GM18519 (cell line): ENCODE data around the gene SSH2.
"Not testable (repeated sequence)": the region's sequence is repeated elsewhere in the genome, so short reads cannot be mapped to it uniquely, and the experiment has no call there.

Experiments used
- ATAC-seq: cut with Tn5 transposase; IDR thresholded peaks from one replicate; pipeline ENCODE4 v1.9.1; 2021; ENCODE audit warnings: mild to moderate bottlenecking, moderate library complexity; ENCODE audit not compliant: unreplicated experiment, low FRiP score

Gene SSH2

GRCh38 chr17:29789196-29790170, 140.5 kb downstream of the SSH2 start:
- no peak for ATAC-seq

- ATAC-seq: no peak
Measured at GRCh38 chr17:29787995-29788394, 142.0 kb downstream of the SSH2 start.

GRCh38 chr17:29782917-29783316, 147.1 kb downstream of the SSH2 start:
- ATAC-seq: no peak

DNA sequence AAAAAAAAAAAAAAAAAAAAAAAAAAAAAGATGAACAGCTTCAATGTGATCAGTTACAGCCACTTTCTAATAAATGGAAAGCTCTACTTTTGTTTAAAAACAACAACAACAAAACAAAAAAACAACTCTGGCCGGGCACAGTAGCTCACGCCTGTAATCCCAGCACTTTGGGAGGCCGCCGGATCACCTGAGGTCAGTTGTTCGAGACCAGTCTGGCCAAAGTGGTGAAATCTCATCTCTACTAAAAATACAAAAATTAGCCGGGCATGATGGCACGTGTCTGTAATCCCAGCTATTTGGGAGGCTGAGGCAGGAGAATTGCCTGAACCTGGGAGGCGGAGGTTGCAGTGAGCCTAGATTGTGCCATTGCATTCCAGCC, 150.2 kb downstream of the SSH2 start:
- not testable (repeated sequence) for ATAC-seq

GRCh38 chr17:29778956-29779811, 150.8 kb downstream of the SSH2 start:
- ATAC-seq: no peak

- ATAC-seq: no peak
Measured at GRCh38 chr17:29777663-29778062, 152.4 kb downstream of the SSH2 start.

DNA sequence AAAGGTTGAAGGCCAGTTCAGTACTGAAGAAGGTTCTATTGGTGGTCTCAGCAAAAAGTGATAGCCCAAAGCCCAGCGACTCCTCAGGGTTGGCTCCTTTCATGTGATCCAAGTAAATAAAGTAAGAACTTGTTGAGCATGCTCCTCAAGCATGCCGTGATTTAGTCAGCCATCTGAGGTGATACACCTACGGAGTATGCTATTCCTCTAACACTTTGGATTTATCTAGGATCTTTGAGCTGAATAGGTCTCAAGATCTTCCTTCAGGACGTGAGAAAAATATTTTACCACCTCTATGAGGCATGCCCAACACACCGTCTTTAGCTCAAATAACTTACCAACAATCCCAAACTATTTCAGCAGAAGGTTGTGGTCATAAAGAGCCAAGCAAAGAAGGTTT, 154.0 kb downstream of the SSH2 start:
- no peak for ATAC-seq

- no peak for ATAC-seq
Measured at GRCh38 chr17:29772981-29773380, 157.0 kb downstream of the SSH2 start.

DNA sequence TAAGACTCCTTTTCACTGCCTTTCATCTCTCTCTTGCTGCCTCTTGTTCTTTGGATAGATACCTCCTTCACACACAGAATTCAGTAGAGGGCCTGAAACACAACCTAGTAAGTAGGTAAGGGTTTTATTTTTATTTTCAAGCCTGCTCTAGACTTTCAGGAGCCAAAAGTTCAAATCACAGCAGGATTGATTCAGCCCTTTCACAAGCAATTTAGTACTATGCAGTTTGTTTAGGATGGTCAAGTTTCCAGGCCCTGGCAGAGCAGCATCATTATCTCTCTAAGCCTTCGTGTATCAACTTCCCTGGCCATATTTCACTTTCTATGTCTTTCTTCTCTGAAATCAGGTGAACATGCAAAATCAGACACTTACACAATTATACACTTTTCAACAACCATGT, 158.5 kb downstream of the SSH2 start:
- no peak for ATAC-seq

- no peak for ATAC-seq
Measured at GRCh38 chr17:29769225-29769624, 160.8 kb downstream of the SSH2 start.

DNA sequence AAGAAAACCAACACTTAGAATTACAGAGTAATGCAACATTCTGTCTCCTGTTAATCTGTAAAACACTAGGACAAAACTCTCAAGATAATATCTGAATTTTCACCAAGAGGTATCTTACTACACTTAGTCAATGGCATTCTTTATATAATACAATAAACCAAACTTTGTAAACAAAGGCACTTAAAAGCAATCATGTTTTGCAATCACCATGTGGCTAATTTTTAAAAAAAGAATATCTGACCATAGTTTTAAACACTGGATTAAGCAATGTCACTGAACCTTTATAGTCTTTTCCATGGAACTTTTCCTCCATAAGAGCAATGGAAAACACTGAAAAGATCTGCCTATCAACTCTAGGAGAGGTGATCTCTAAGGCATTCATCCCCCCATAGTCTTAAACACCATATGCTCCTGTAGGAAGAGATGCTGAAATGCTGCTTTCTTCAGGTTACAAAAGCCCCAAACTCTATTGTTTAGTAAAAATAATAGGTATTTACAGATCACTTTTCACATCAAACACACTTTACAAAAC, 163.2 kb downstream of the SSH2 start:
- ATAC-seq: no peak

DNA sequence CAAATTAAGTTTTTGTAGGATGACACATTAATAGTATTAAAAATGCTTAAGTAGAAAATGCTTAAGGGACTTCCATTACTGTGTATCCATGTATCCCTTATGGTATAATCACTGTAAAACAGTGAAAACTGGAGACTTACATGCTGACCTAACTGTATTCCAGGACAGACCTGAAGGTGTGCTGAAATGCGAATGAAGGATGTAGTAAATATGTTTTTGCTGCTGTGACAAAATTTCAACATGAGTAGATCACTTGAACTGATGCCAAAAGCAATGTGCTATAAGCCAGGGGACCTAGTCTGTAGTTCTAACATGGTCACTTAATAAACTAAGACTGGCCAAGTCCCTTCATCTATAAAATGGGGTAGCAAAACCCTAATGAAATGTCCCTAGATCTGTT, 165.3 kb downstream of the SSH2 start:
- no peak for ATAC-seq

DNA sequence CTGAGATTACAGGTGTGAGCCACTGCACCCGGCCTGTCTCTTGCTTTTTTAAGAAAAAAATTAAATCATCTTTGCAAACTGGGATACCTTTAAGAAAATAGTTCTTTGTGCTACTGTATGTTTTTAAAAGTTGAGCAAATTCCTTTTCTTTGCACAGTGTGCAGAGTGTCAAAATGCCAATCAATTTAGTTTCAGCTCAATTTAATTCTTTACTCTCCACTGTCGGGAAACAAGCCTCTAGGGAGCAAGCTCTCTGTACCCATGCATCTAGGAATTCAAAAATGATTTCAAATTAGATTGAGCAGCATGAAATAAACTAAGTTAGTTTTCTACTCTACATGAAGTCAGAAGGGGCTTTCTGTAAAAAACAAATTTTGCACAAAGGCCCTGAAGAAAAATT, 165.8 kb downstream of the SSH2 start:
- no peak for ATAC-seq

GRCh38 chr17:29763273-29763672, 166.8 kb downstream of the SSH2 start:
- no peak for ATAC-seq

DNA sequence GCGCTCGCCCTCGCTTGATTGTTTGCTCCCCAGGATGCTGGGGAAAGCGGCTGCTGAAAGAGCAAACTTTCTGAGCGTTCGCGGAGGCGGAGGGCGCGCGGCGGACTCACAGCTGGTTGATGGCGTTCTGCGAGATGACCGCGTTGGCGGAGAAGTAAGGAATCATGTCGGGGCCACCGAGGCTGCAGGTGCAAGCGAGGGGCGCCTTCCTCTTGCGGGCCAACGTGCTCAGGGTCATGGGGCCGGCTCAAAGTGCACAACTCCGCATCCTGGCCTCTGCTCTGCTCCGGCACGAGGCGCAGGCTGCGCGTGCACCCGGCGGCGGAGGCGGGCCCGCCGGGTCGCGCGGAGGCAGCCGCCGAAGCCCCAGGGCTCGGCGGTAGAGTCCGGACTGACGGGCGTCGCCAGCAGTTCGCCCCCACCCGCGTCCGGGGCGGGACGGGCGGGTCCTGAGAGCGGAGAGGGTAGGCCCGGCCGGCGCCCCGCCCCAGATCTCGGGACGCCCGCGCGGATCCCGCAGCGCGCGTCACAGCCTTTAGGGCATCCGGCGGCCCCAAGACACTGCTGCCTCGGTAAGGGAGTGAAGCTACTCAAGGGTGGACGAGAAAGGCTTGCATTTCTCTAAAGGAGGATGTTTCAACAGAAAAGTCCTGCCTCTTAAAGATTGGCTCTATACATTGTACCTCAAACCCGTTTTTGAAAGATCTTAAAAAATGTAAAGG, 168.8 kb downstream of the SSH2 start:
- ATAC-seq: peak; percentile 70

GRCh38 chr17:29760279-29761039, 169.6 kb downstream of the SSH2 start:
- no peak for ATAC-seq

GRCh38 chr17:29758255-29758654, 171.8 kb downstream of the SSH2 start:
- no peak for ATAC-seq

DNA sequence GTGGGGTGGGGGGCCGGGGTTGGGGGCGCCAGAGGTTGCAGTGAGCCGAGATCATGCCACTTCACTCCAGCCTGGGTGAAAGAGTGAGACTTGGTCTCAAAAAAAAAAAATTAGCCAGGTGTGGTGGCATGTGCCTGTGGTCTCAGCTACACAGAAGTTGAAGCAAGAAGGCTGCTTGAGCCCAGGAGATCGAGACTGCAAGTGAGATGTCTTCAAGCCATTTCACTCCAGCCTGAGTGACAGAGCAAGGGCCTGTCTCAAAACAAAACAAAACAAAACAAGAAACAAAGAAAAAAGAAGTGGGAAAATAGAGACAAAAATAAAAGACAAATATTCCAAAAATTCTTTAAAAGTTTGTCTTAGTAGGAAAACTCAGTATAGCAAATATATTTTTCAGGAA, 172.2 kb downstream of the SSH2 start:
- no peak for ATAC-seq

- peak; percentile 39 for ATAC-seq
Measured at GRCh38 chr17:29753845-29754439, 176.1 kb downstream of the SSH2 start.
